GM19324 (cell line): Measurements from ENCODE around the gene CCRL2.
"Not testable (repeated sequence)": the region's sequence is repeated elsewhere in the genome, so short reads cannot be mapped to it uniquely, and the experiment has no call there.

Experiments used
- ATAC-seq: cut with Tn5 transposase; IDR thresholded peaks from one replicate; pipeline ENCODE4 v1.9.1; 2021; ENCODE audit warnings: mild to moderate bottlenecking, moderate library complexity; ENCODE audit not compliant: unreplicated experiment, low FRiP score

CCRL2 gene

GRCh38 chr3:46378426-46378942 lies 28.6 kb upstream of the CCRL2 start:
- ATAC-seq = no peak

GRCh38 chr3:46380471-46381221 lies 26.4 kb upstream of the CCRL2 start:
- no peak for ATAC-seq

- ATAC-seq = no peak
Observed at GRCh38 chr3:46381625-46382024, 25.4 kb upstream of the CCRL2 start.

- no peak for ATAC-seq
Observed at GRCh38 chr3:46383211-46383950, 23.7 kb upstream of the CCRL2 start.

GRCh38 chr3:46383951-46384330 lies 23.1 kb upstream of the CCRL2 start:
- ATAC-seq = no peak

GRCh38 chr3:46386205-46386604 lies 20.9 kb upstream of the CCRL2 start:
- ATAC-seq = no peak

GRCh38 chr3:46388847-46389246 lies 18.2 kb upstream of the CCRL2 start:
- not testable (repeated sequence) for ATAC-seq

GRCh38 chr3:46389306-46389705 lies 17.8 kb upstream of the CCRL2 start:
- ATAC-seq = no peak

- not testable (repeated sequence) for ATAC-seq
Observed at GRCh38 chr3:46391526-46391925, 15.5 kb upstream of the CCRL2 start.

GRCh38 chr3:46393011-46393410 lies 14.0 kb upstream of the CCRL2 start:
- no peak for ATAC-seq

- no peak for ATAC-seq
Observed at GRCh38 chr3:46393554-46394434, 13.3 kb upstream of the CCRL2 start.

GRCh38 chr3:46395210-46395661 lies 11.8 kb upstream of the CCRL2 start:
- no peak for ATAC-seq

- no peak for ATAC-seq
Observed at GRCh38 chr3:46395766-46396530, 11.1 kb upstream of the CCRL2 start.

GRCh38 chr3:46397111-46397510 lies 9.9 kb upstream of the CCRL2 start:
- no peak for ATAC-seq

GRCh38 chr3:46398186-46398955 lies 8.7 kb upstream of the CCRL2 start:
- ATAC-seq = no peak

- no peak for ATAC-seq
Observed at GRCh38 chr3:46399098-46399497, 8.0 kb upstream of the CCRL2 start.

GRCh38 chr3:46399557-46399956 lies 7.5 kb upstream of the CCRL2 start:
- no peak for ATAC-seq

- ATAC-seq = no peak
Observed at GRCh38 chr3:46400000-46400734, 6.9 kb upstream of the CCRL2 start.

GRCh38 chr3:46400846-46401245 lies 6.2 kb upstream of the CCRL2 start:
- ATAC-seq = no peak
